ENCODE measurements around the gene MAMDC4. TPM values are rescaled to one million over a fixed set of nuclear protein-coding genes. Genes with fewer than 3 reads are reported as not detected.
"Not testable (repeated sequence)": the region's sequence is repeated elsewhere in the genome, so short reads cannot be mapped to it uniquely, and the experiment has no call there.

The MAMDC4 gene
- total RNA-seq, 6 experiments from 2014 or later: 2.3 to 3.4 (median 3.0) TPM

- H3K27me3 Mint-ChIP-seq (ENCODE audit: insufficient read depth): no peaks in the 10 kb centered on the region; the same call in 1 of the 2 replicates
- no peak for DNase-seq
- H3K27ac Mint-ChIP-seq: peak overlapping the region; percentile 49; the same call in 1 of the 2 replicates
- H3K9me3 Mint-ChIP-seq: peaks cover 9% of the 10 kb centered on the region
- H3K4me3 Mint-ChIP-seq: peak overlapping the region; percentile 86
- H3K36me3 Mint-ChIP-seq (ENCODE audit: low read depth): peaks cover 16% of the 10 kb centered on the region
- no peak for TF ChIP-seq CTCF (IDR thresholded peaks at IDR 0.05)
- peaks cover 12% of the 10 kb centered on the region for H3K4me1 Mint-ChIP-seq (ENCODE audit: low read depth)
Measured at GRCh38 chr9:136865041-136865767, 13.1 kb downstream of the MAMDC4 start.

DNA sequence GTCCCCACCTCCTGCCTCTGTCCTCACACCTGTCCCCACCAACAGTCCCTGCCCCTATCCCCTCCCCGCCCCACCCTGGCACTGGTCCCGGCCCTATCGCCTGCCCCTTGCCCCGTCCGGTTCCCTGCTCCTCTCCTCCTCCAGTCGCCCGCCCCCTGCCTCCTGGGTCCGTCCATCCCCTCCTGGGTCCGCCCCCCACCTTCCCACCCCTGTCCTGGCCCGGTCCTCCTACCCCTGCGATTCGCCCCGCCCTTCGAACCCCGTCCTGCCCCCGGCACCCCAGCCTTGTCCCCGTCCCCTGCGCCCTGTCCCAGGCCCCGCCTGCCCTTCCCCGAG lies 13.6 kb downstream of the MAMDC4 start:
- H3K4me3 Mint-ChIP-seq: peak overlapping the region; percentile 86
- no peak for DNase-seq

DNA sequence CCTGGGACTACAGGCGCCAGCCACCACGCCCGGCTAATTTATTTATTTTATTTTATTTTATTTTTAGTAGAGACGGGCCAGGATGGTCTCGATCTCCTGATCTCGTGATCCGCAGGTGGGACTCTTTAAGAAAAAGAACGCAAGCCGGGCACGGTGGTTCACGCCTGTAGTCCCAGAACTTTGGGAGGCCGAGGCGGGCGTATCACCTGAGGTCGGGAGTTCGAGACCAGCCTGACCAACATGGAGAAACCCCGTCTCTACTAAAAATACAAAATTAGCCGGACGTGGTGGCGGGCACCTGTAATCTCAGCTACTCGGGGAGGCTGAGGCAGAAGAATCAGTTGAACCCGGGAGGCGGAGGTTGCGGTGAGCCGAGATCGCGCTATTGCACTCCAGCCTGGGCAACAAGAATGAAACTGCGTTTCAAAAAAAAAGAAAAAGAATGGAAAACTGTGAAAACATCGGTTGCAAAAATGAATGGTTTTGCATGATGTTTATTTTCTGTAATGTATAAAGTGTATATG lies 14.8 kb downstream of the MAMDC4 start:
- Mint-ChIP-seq H3K36me3 (ENCODE audit: low read depth) (peaks cover 16% of the 10 kb centered on the region), H3K4me3 (peak overlapping the region; percentile 67), H3K4me1 (ENCODE audit: low read depth) (peaks cover 12% of the 10 kb centered on the region), H3K9me3 (peaks cover 23% of the 10 kb centered on the region)
- H3K27me3 Mint-ChIP-seq (ENCODE audit: insufficient read depth); DNase-seq; H3K27ac Mint-ChIP-seq: not testable (repeated sequence)

More for the DNA sequence above, 13.6 kb downstream of the MAMDC4 start:
- Mint-ChIP-seq H3K27ac (peak overlapping the region; percentile 49; the same call in 1 of the 2 replicates), H3K4me1 (ENCODE audit: low read depth) (peaks cover 12% of the 10 kb centered on the region), H3K27me3 (ENCODE audit: insufficient read depth) (no peaks in the 10 kb centered on the region; the same call in 1 of the 2 replicates), H3K36me3 (ENCODE audit: low read depth) (peaks cover 16% of the 10 kb centered on the region), H3K9me3 (peaks cover 13% of the 10 kb centered on the region)
- TF ChIP-seq CTCF (IDR thresholded peaks at IDR 0.05): no peak

DNA sequence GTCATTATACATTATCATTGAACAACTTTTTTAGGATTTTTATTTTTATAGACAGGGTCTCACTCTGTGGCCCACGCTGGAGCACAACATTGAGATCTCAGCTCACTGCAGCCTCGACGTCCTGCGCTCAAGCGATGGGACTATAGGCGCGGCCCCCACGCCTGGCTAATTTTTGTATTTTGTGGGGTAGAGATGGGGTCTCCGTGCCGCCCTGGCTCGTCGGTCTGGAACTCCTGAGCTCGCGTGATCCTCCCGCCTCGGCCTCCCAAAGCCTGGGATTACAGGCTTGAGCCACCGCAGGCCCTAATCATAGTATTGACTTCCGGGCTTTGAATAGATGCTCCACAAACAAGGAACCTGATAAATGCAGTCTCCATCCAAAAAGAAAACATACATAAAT lies 15.3 kb downstream of the MAMDC4 start:
- Mint-ChIP-seq H3K9me3 (peaks cover 28% of the 10 kb centered on the region), H3K27me3 (ENCODE audit: insufficient read depth) (no peaks in the 10 kb centered on the region; the same call in 1 of the 2 replicates), H3K4me3 (peak overlapping the region; percentile 46), H3K36me3 (ENCODE audit: low read depth) (peaks cover 16% of the 10 kb centered on the region), H3K27ac (peak overlapping the region; percentile 31; the same call in 1 of the 2 replicates), H3K4me1 (ENCODE audit: low read depth) (peaks cover 12% of the 10 kb centered on the region)
- no peak for TF ChIP-seq CTCF (IDR thresholded peaks at IDR 0.05)
- no peak for DNase-seq

DNA sequence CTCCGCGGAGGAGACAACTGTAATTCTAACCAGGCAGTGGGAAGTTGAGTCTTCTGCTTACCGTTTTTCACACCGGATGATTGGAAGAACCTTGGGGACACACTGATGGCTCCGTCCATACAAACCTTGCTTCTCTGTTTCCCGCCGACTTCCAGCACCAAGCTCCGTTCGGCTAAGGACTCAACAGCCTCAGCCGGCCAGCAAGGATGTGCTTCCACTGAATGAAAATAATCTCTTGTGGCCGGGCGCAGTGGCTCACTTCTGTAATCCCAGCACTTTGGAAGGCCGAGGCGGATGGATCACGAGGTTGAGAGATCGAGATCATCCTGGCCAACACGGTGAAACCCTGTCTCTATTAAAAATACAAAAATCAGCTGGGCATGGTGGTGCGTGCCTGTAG lies 15.8 kb downstream of the MAMDC4 start:
- TF ChIP-seq CTCF (IDR thresholded peaks at IDR 0.05): no peak

DNA sequence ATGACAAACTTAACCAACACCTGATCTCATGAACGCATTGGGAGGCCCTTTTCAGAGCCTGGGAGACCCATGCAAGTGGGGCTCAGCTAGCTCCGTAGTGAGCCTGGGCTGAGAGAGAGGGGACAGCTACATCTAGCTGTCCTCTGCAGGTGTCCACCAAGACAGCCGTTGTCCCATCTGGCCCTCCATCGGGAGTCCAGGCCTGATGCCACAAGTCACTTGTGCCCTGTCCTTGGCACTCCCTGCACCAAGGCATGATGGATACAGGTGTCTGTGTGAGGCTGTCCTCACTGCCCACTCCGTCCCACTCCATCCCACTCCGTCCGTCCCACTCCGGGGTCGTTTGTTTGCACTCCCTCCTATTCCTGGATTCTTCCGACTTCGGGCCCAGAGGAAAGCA lies 16.5 kb downstream of the MAMDC4 start:
- Mint-ChIP-seq H3K36me3 (ENCODE audit: low read depth) (peaks cover 16% of the 10 kb centered on the region), H3K9me3 (peaks cover 40% of the 10 kb centered on the region), H3K27me3 (ENCODE audit: insufficient read depth) (no peaks in the 10 kb centered on the region; the same call in 1 of the 2 replicates), H3K27ac (no peak overlapping the region), H3K4me3 (no peak overlapping the region; the same call in 1 of the 2 replicates), H3K4me1 (ENCODE audit: low read depth) (peaks cover 10% of the 10 kb centered on the region)
- TF ChIP-seq CTCF (IDR thresholded peaks at IDR 0.05): no peak
- no peak for DNase-seq

More for the DNA sequence above, 15.8 kb downstream of the MAMDC4 start:
- Mint-ChIP-seq H3K27ac (peak overlapping the region; percentile 31; the same call in 1 of the 2 replicates), H3K9me3 (peaks cover 32% of the 10 kb centered on the region), H3K4me1 (ENCODE audit: low read depth) (peaks cover 12% of the 10 kb centered on the region), H3K27me3 (ENCODE audit: insufficient read depth) (no peaks in the 10 kb centered on the region; the same call in 1 of the 2 replicates), H3K4me3 (peak overlapping the region; percentile 46; the same call in 1 of the 2 replicates), H3K36me3 (ENCODE audit: low read depth) (peaks cover 16% of the 10 kb centered on the region)
- DNase-seq: no peak

DNA sequence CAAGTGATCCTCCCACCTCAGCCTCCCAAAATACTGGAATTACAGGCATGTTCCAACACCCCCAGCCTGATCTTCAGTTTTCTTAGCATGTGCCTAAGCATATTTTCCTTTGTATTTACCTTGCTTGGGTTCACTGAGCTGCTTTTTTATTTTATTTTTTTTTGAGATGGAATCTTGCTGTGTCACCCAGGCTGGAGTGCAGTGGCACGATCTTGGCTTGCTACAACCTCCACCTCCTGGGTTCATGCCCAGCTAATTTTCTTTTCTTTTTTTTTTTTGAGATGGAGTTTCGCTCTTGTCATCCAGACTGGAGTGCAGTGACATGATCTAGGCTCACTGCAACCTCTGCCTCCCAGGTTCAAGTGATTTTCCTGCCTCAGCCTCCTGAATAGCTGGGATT lies 17.5 kb downstream of the MAMDC4 start:
- H3K4me3 Mint-ChIP-seq; H3K27ac Mint-ChIP-seq; H3K4me1 Mint-ChIP-seq (ENCODE audit: low read depth); DNase-seq; H3K27me3 Mint-ChIP-seq (ENCODE audit: insufficient read depth): not testable (repeated sequence)
- Mint-ChIP-seq H3K9me3 (peaks cover 41% of the 10 kb centered on the region), H3K36me3 (ENCODE audit: low read depth) (peaks cover 16% of the 10 kb centered on the region)

All from HFFc6 (cell line).